IMR-90 (cell line): ENCODE data around the gene ISCU. TPM values are rescaled to one million over a fixed set of nuclear protein-coding genes. Genes with fewer than 3 reads are reported as not detected.
A peak's percentile ranks its signal among the peaks of the same experiment; 100 is the strongest.

Experiments
- ATAC-seq: fragments of 200-7000 bp; cut with Tn5 transposase; 2 replicates; pipeline ENCODE4 v1.9.1; 2020; ENCODE audit warnings: low read depth, mild to moderate bottlenecking, moderate library complexity
- BruUV-seq: library from RNA; stranded (reverse); fragments of 400-500 nt; replicated peaks from 2 replicates; lab custom pipeline; 2021; lab: Mats Ljungman, UMichigan
- CTCF ChIA-PET: fragments of 300-600 bp; formaldehyde crosslinking; extraction: SDS; loops from one replicate; lab custom pipeline; 2021; ENCODE audit warnings: antibody characterized with exemption; lab: Yijun Ruan, JAX
- POLR2A ChIA-PET: fragments of 300-600 bp; sonication (Branson Sonifier 250); formaldehyde crosslinking; loops from one replicate; lab custom pipeline; 2022; ENCODE audit warnings: antibody characterized with exemption; ENCODE audit not compliant: unreplicated experiment; lab: Charles Lee
- DNase-seq: peaks from one replicate; pipeline ENCODE4 v3.0.0; 2013
- H2AFZ ChIP-seq: replicated peaks from 2 replicates; pipeline ENCODE3; 2013; ENCODE audit warnings: low read length, mild to moderate bottlenecking; ENCODE audit not compliant: poor library complexity
- H2AK5ac ChIP-seq: 2 replicates; pipeline ENCODE4 v1.6.1; 2013; ENCODE audit warnings: low read depth, low read length, inconsistent platforms
- H2AK9ac ChIP-seq: replicated peaks from 2 replicates; pipeline ENCODE3; 2013; ENCODE audit warnings: mild to moderate bottlenecking, low read depth, low read length, moderate library complexity; ENCODE audit not compliant: poor library complexity
- H2BK120ac ChIP-seq: 2 replicates; pipeline ENCODE4 v1.6.1; 2013; ENCODE audit warnings: low read depth, low read length, inconsistent platforms
- H2BK15ac ChIP-seq: 3 replicates; pipeline ENCODE4 v1.6.1; 2013; ENCODE audit warnings: low read depth, low read length, inconsistent platforms
- H2BK20ac ChIP-seq: 2 replicates; pipeline ENCODE4 v1.6.1; 2013; ENCODE audit warnings: low read depth, mild to moderate bottlenecking, inconsistent platforms, low read length, moderate library complexity
- H2BK5ac ChIP-seq: 2 replicates; pipeline ENCODE4 v1.6.1; 2013; ENCODE audit warnings: mild to moderate bottlenecking, low read depth, low read length, inconsistent platforms; ENCODE audit not compliant: poor library complexity, severe bottlenecking
- H3K14ac ChIP-seq: replicated peaks from 2 replicates; pipeline ENCODE4 v1.6.1; 2013; ENCODE audit warnings: low read depth, low read length, inconsistent platforms
- H3K18ac ChIP-seq: 2 replicates; pipeline ENCODE4 v1.6.1; 2013; ENCODE audit warnings: low read depth, low read length, control low read depth
- H3K23ac ChIP-seq: 2 replicates; pipeline ENCODE4 v1.6.1; 2013; ENCODE audit warnings: low read depth, low read length, inconsistent platforms
- H3K27ac ChIP-seq: 2 replicates; pipeline ENCODE4 v1.5.1; 2013; ENCODE audit warnings: mild to moderate bottlenecking, control low read depth, low read length; ENCODE audit not compliant: insufficient read depth
- H3K27me3 ChIP-seq: 2 replicates; pipeline ENCODE4 v1.6.1; 2013; ENCODE audit warnings: low read length; ENCODE audit not compliant: control insufficient read depth, insufficient read depth
- H3K36me3 ChIP-seq: 2 replicates; pipeline ENCODE4 v1.6.1; 2013; ENCODE audit warnings: low read length, mixed read lengths; ENCODE audit not compliant: control insufficient read depth, insufficient read depth
- H3K4ac ChIP-seq: 2 replicates; pipeline ENCODE4 v1.6.1; 2013; ENCODE audit warnings: low read depth, low read length, inconsistent platforms
- H3K4me1 ChIP-seq: 2 replicates; pipeline ENCODE4 v1.6.1; 2013; ENCODE audit warnings: low read length, mixed read lengths; ENCODE audit not compliant: control insufficient read depth, insufficient read depth
- H3K4me2 ChIP-seq: 2 replicates; pipeline ENCODE4 v1.6.1; 2013; ENCODE audit warnings: low read depth, mild to moderate bottlenecking, control low read depth, low read length, moderate library complexity
- H3K4me3 ChIP-seq: 2 replicates; pipeline ENCODE4 v1.5.1; 2013; ENCODE audit warnings: low read depth, mild to moderate bottlenecking, control low read depth, low read length, moderate library complexity; ENCODE audit not compliant: insufficient read depth
- H3K56ac ChIP-seq: 2 replicates; pipeline ENCODE4 v1.6.1; 2013; ENCODE audit warnings: low read length, inconsistent platforms; ENCODE audit not compliant: insufficient read depth; ENCODE audit errors: extremely low read depth
- H3K79me1 ChIP-seq, 2 experiments: 2 replicates each; pipeline ENCODE4 v1.6.1; 2013; ENCODE audit warnings: low read length in 2 of 2, inconsistent platforms in 1 of 2, low read depth in 1 of 2
- H3K9ac ChIP-seq: 2 replicates; pipeline ENCODE4 v1.6.1; 2013; ENCODE audit warnings: low read depth, low read length, control low read depth
- H3K9me1 ChIP-seq: 2 replicates; pipeline ENCODE4 v1.6.1; 2013; ENCODE audit warnings: low read length, inconsistent platforms; ENCODE audit not compliant: insufficient read depth
- H3K9me3 ChIP-seq: 2 replicates; pipeline ENCODE4 v1.6.1; 2013; ENCODE audit warnings: low read length; ENCODE audit not compliant: control insufficient read depth, insufficient read depth
- H4K20me1 ChIP-seq: 2 replicates; pipeline ENCODE4 v1.6.1; 2013; ENCODE audit warnings: low read length, inconsistent platforms; ENCODE audit not compliant: insufficient read depth
- H4K5ac ChIP-seq: 2 replicates; pipeline ENCODE4 v1.6.1; 2013; ENCODE audit warnings: mild to moderate bottlenecking, low read depth, low read length, control low read depth
- H4K8ac ChIP-seq, 2 experiments: 2 replicates each; pipeline ENCODE4 v1.6.1; 2013; ENCODE audit warnings: low read depth in 2 of 2, low read length in 2 of 2, control low read depth in 1 of 2, inconsistent platforms in 1 of 2
- H4K91ac ChIP-seq: 2 replicates; pipeline ENCODE4 v1.6.1; 2013; ENCODE audit warnings: low read depth, low read length, inconsistent platforms; ENCODE audit not compliant: insufficient read depth
- BHLHE40 ChIP-seq: fragments of 150-350 bp; IDR thresholded peaks from 2 replicates; pipeline ENCODE4 v1.6.1; 2016; ENCODE audit warnings: mild to moderate bottlenecking, low read depth, low read length
- FOS ChIP-seq: fragments of 150-350 bp; IDR thresholded peaks from 2 replicates; pipeline ENCODE4 v1.6.1; 2016; ENCODE audit warnings: low read depth, low read length
- MAFK ChIP-seq: IDR thresholded peaks from 2 replicates; pipeline ENCODE4 v1.6.1; 2012; ENCODE audit warnings: low read depth, low read length, improper control_type of control experiment
- MAZ ChIP-seq: IDR thresholded peaks from 2 replicates; pipeline ENCODE4 v1.6.1; 2012; ENCODE audit warnings: low read depth, mild to moderate bottlenecking, low read length, improper control_type of control experiment, moderate library complexity, borderline replicate concordance
- MXI1 ChIP-seq: IDR thresholded peaks from 2 replicates; pipeline ENCODE4 v1.6.1; 2012; ENCODE audit warnings: low read depth, mild to moderate bottlenecking, low read length, moderate library complexity, borderline replicate concordance
- POLR2A ChIP-seq: IDR thresholded peaks from 2 replicates; pipeline ENCODE4 v1.6.1; 2012; ENCODE audit warnings: mild to moderate bottlenecking, low read depth, low read length
- WGBS, 2 experiments: methylation state at CpG; one replicate each; pipeline versions ENCODE4 v1.1.5 to v1.1.7; 2013; ENCODE audit warnings: missing lambda C conversion rate in 2 of 2; ENCODE audit not compliant: insufficient read length in 1 of 2; ENCODE audit errors: extremely low coverage in 2 of 2; 5-methylcytosine and 5-hydroxymethylcytosine counted together
- dilution Hi-C: fragments of 300-500 bp; cut with HindIII; formaldehyde crosslinking; loops from one replicate; pipeline ENCODE4 v1.14.3; 2018; ENCODE audit warnings: low sequenced_read_pairs; ENCODE audit not compliant: unreplicated experiment
- in situ Hi-C: fragments of 300-500 bp; cut with MboI; formaldehyde crosslinking; loops from 3 replicates; pipeline ENCODE4 v1.14.3; 2019; ENCODE audit warnings: low sequenced_read_pairs, inconsistent platforms, mixed read lengths
- intact Hi-C: fragments of 100-400 bp; cut with micrococcal nuclease; formaldehyde crosslinking; loops from 2 replicates; pipeline ENCODE4 v1.10.0; 2022
- polyA plus RNA-seq, 3 experiments: library from polyadenylated mRNA; depleted of rRNA; stranded (reverse); fragments of >200 nt; gene quantifications; 2 replicates each; pipeline ENCODE4 v1.2.3, GENCODE V29; 2012; ENCODE audit warnings: low replicate concordance in 1 of 3
- total RNA-seq: library from RNA; depleted of rRNA; stranded (reverse); fragments of >200 nt; gene quantifications from 2 replicates; pipeline ENCODE4 v1.2.3, GENCODE V29; 2012

ISCU gene
- total and polyA plus RNA-seq, 2 of the 4 experiments (the other 2 are of a cell fraction), result 52.7 to 87.2 TPM

GRCh38 chr12:108514973-108515814, 47.2 kb upstream of the ISCU start, which contains the start of gene FICD:
Gene FICD, plus strand, starts transcription at chr12:108515277. Its CDS starts 1,696 bp downstream, at chr12:108516973.
- no peak within 1 kb of the TSS; the same call in 1 of the 2 replicates for H2AK5ac ChIP-seq
- H4K91ac ChIP-seq, result no peak within 1 kb of the TSS
- H2BK20ac ChIP-seq, result no peak within 1 kb of the TSS
- H3K79me1 ChIP-seq, result peaks cover 15 to 40% of the 10 kb centered on the region in 2 experiments
- intact Hi-C loops, result loop anchor here (5.0 kb wide), 2 partner anchors 523 to 628 kb away; no protein-coding TSS in a partner anchor
- H3K9me1 ChIP-seq, result peaks cover 18% of the 10 kb centered on the region; the same call in 1 of the 2 replicates
- ChIA-PET POLR2A (no interaction called here), CTCF (interaction anchor here (0.5 kb wide), 1 partner anchor 446 kb away, joined by 4 read pairs; no protein-coding TSS in a partner anchor)
- peaks cover 24% of the 10 kb centered on the region for H3K36me3 ChIP-seq
- ATAC-seq (peak; percentile 97), DNase-seq (peak; percentile 96)
- no peaks in the 10 kb centered on the region for H3K9me3 ChIP-seq
- TF ChIP-seq POLR2A (peak; percentile 77), MXI1 (peak; percentile 38; the same call in 1 of the 2 replicates), BHLHE40 (no peak), MAZ (peak; percentile 74; the same call in 1 of the 2 replicates), FOS (peak; percentile 30; the same call in 1 of the 2 replicates), MAFK (no peak)
- peak within 1 kb of the TSS in 1 of 2 experiments; percentile 58; a peak in 1 of 4 replicates for H4K8ac ChIP-seq
- dilution Hi-C loops, result no loop called here
- H3K56ac ChIP-seq, result peak within 1 kb of the TSS; percentile 47; the same call in 1 of the 2 replicates
- no peak within 1 kb of the TSS for H2BK5ac ChIP-seq
- 0 out of 2 replicates have a peak within 1 kb of the TSS, but pooled peaks have one; percentile 38 for H4K5ac ChIP-seq
- H3K18ac ChIP-seq, result no peak within 1 kb of the TSS
- no peaks in the 10 kb centered on the region; the same call in 1 of the 2 replicates for H4K20me1 ChIP-seq
- H3K14ac ChIP-seq, result peak within 1 kb of the TSS; percentile 52
- in situ Hi-C loops, result loop anchor here (25.0 kb wide), 1 partner anchor 828 kb away; the partner anchor contains the start of gene PWP1
- H3K9ac ChIP-seq, result peak within 1 kb of the TSS; percentile 78
- peak within 1 kb of the TSS; percentile 43 for H3K4ac ChIP-seq
- no peak within 1 kb of the TSS for H2BK15ac ChIP-seq
- H3K23ac ChIP-seq, result peak within 1 kb of the TSS; percentile 70
- H3K27ac ChIP-seq, result peak within 1 kb of the TSS; percentile 41; the same call in 1 of the 2 replicates
- peak within 1 kb of the TSS; percentile 51 for H2AK9ac ChIP-seq
- no peaks in the 10 kb centered on the region; the same call in 1 of the 2 replicates for H3K27me3 ChIP-seq
- H2BK120ac ChIP-seq, result no peak within 1 kb of the TSS
- H3K4me1 ChIP-seq, result peaks cover 3% of the 10 kb centered on the region
- 1% methylated on average over 27 of the region's 67 CpGs; no CpG with 5 or more reads in 1 of the 2 experiments for WGBS, 2 experiments
- peak within 1 kb of the TSS; percentile 92 for H3K4me2 ChIP-seq
- peak within 1 kb of the TSS; percentile 96 for H2AFZ ChIP-seq
- H3K4me3 ChIP-seq, result peak within 1 kb of the TSS; percentile 74
- BruUV-seq, result no TSS peak
